ENCODE results near the gene PIM1. TPM values are rescaled to one million over a fixed set of nuclear protein-coding genes. Genes with fewer than 3 reads are reported as not detected.
A peak's percentile ranks its signal among the peaks of the same experiment; 100 is the strongest.
"Not testable (repeated sequence)": the region's sequence is repeated elsewhere in the genome, so short reads cannot be mapped to it uniquely, and the experiment has no call there.

The PIM1 gene
- total and polyA plus RNA-seq, 8 donors = 13.1 to 89.8 (median 20.9) TPM

GRCh38 chr6:37187321-37188022, 17.5 kb downstream of the PIM1 start:
- intact Hi-C loops (cut with DNase I) = no loop called here
- H3K4me1 ChIP-seq = peaks cover 5 to 95% of the 10 kb centered on the region in 2 donors
- DNase-seq (peak in 1 of 4 donors; percentile 63), ATAC-seq (peak; percentile 61)
- no peaks in the 10 kb centered on the region for H3K27me3 ChIP-seq
- no peak overlapping the region for H3K4me3 ChIP-seq
- no peaks in the 10 kb centered on the region for H3K36me3 ChIP-seq
- no peaks in the 10 kb centered on the region for H3K9me3 ChIP-seq
- H3K27ac ChIP-seq = peak overlapping the region in 1 of 2 donors; percentile 93
- TF ChIP-seq, protein P1, sequence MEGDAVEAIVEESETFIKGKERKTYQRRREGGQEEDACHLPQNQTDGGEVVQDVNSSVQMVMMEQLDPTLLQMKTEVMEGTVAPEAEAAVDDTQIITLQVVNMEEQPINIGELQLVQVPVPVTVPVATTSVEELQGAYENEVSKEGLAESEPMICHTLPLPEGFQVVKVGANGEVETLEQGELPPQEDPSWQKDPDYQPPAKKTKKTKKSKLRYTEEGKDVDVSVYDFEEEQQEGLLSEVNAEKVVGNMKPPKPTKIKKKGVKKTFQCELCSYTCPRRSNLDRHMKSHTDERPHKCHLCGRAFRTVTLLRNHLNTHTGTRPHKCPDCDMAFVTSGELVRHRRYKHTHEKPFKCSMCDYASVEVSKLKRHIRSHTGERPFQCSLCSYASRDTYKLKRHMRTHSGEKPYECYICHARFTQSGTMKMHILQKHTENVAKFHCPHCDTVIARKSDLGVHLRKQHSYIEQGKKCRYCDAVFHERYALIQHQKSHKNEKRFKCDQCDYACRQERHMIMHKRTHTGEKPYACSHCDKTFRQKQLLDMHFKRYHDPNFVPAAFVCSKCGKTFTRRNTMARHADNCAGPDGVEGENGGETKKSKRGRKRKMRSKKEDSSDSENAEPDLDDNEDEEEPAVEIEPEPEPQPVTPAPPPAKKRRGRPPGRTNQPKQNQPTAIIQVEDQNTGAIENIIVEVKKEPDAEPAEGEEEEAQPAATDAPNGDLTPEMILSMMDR (IDR thresholded peaks at IDR 0.05) = no peak

GRCh38 chr6:37188962-37189510, 19.1 kb downstream of the PIM1 start:
- Histone ChIP-seq H3K27me3 (no peaks in the 10 kb centered on the region), H3K4me3 (no peak overlapping the region), H3K36me3 (no peaks in the 10 kb centered on the region), H3K9me3 (no peaks in the 10 kb centered on the region), H3K27ac (peak overlapping the region in 1 of 2 donors; percentile 83), H3K4me1 (peaks cover 0 to 80% of the 10 kb centered on the region in 2 donors)
- TF ChIP-seq, protein P1 (IDR thresholded peaks at IDR 0.05) = no peak
- no peak for ATAC-seq
- intact Hi-C loops (cut with DNase I) = no loop called here
- no peak for DNase-seq

- DNase-seq = no peak
- intact Hi-C loops (cut with DNase I) = no loop called here
- no peaks in the 10 kb centered on the region for H3K27me3 ChIP-seq
These were observed 20.2 kb downstream of the PIM1 start for GRCh38 chr6:37190159-37190535.

GRCh38 chr6:37192666-37193065, 22.7 kb downstream of the PIM1 start:
- peaks cover 0 to 44% of the 10 kb centered on the region in 2 donors for H3K4me1 ChIP-seq
- H3K36me3 ChIP-seq = no peaks in the 10 kb centered on the region
- no peak overlapping the region for H3K4me3 ChIP-seq
- DNase-seq = no peak
- intact Hi-C loops (cut with DNase I) = no loop called here
- TF ChIP-seq, protein P1 (IDR thresholded peaks at IDR 0.05) = no peak
- peak overlapping the region in 1 of 2 donors; percentile 0 for H3K27ac ChIP-seq
- ATAC-seq = no peak
- H3K9me3 ChIP-seq = no peaks in the 10 kb centered on the region
- no peaks in the 10 kb centered on the region for H3K27me3 ChIP-seq

More at GRCh38 chr6:37190159-37190535, 20.2 kb downstream of the PIM1 start:
- no peak for ATAC-seq
- Histone ChIP-seq H3K4me3 (no peak overlapping the region), H3K9me3 (no peaks in the 10 kb centered on the region), H3K4me1 (peaks cover 0 to 69% of the 10 kb centered on the region in 2 donors), H3K27ac (peak overlapping the region in 1 of 2 donors; percentile 83), H3K36me3 (no peaks in the 10 kb centered on the region)
- TF ChIP-seq, protein P1 (IDR thresholded peaks at IDR 0.05) = no peak

GRCh38 chr6:37194886-37195285, 24.9 kb downstream of the PIM1 start:
- H3K9me3 ChIP-seq; H3K27ac ChIP-seq; H3K36me3 ChIP-seq; ATAC-seq; H3K27me3 ChIP-seq; H3K4me3 ChIP-seq; intact Hi-C loops (cut with DNase I); DNase-seq: not testable (repeated sequence)
- H3K4me1 ChIP-seq = peaks cover 0 to 21% of the 10 kb centered on the region in 2 donors

- H3K9me3 ChIP-seq; H3K4me3 ChIP-seq; H3K27me3 ChIP-seq; ATAC-seq; H3K36me3 ChIP-seq; DNase-seq; H3K27ac ChIP-seq; H3K4me1 ChIP-seq; intact Hi-C loops (cut with DNase I): not testable (repeated sequence)
These were observed 26.5 kb downstream of the PIM1 start for GRCh38 chr6:37196451-37196850.

All from left lung (tissue), 10 donors.